GM12865 (cell line): Measurements from ENCODE around the gene SHROOM1.

ENCODE experiments used
- DNase-seq: peaks from one replicate; pipeline ENCODE4 v3.0.0; 2010; ENCODE audit warnings: low read depth
- H3K4me3 ChIP-seq: 2 replicates; pipeline ENCODE4 v1.5.1; 2011; ENCODE audit warnings: mild to moderate bottlenecking, low read depth, low read length, control low read depth
- TF ChIP-seq, protein P1 (sequence below): IDR thresholded peaks from 2 replicates; pipeline ENCODE4 v1.5.1; 2011; ENCODE audit warnings: low read length, control low read depth, low read depth, inconsistent platforms; ENCODE audit not compliant: insufficient read depth; ENCODE audit errors: missing control alignments

The SHROOM1 gene

DNA sequence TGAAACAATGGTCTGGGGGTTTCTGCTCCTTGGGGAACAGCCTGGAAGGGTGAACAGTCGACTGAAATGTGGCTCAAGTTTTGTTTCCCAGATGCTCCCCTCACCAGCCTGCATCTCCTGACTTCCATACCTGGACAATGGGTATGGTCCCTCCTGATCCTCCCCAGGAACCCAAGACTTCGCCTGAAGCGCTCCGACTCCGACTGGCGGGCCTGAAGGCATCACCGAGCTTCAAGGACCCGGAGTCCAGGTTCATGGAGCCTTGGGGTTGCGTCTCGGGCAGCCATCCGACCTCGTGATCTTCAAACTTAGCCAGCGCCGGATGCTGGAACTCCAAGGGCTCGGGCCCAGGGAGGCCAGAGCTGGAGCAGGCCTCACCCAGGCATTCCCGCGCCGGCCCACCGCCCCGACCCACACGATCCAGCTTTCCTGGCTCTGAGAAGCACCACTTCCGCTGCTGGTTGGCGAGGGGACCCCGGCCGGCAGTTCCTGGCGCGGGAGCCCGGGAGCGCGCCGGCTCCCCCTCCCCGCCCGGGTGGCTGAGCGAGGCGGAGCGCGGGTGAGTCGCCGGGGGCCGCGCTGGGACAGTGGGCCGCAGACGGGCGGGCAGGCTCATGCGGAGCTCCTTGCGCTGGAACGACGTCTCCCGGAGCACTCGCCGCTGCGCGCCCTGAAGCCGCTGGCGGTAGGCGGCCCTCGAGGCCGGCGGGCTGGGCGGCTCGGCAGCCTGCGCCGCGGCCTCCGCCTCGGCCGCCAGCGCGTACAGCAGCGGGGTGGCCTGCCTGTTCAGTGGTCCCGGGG, 5.2 kb downstream of the SHROOM1 start:
- H3K4me3 ChIP-seq, result no peak overlapping the region
- TF ChIP-seq, protein P1, sequence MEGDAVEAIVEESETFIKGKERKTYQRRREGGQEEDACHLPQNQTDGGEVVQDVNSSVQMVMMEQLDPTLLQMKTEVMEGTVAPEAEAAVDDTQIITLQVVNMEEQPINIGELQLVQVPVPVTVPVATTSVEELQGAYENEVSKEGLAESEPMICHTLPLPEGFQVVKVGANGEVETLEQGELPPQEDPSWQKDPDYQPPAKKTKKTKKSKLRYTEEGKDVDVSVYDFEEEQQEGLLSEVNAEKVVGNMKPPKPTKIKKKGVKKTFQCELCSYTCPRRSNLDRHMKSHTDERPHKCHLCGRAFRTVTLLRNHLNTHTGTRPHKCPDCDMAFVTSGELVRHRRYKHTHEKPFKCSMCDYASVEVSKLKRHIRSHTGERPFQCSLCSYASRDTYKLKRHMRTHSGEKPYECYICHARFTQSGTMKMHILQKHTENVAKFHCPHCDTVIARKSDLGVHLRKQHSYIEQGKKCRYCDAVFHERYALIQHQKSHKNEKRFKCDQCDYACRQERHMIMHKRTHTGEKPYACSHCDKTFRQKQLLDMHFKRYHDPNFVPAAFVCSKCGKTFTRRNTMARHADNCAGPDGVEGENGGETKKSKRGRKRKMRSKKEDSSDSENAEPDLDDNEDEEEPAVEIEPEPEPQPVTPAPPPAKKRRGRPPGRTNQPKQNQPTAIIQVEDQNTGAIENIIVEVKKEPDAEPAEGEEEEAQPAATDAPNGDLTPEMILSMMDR, result no peak
- no peak for DNase-seq

DNA sequence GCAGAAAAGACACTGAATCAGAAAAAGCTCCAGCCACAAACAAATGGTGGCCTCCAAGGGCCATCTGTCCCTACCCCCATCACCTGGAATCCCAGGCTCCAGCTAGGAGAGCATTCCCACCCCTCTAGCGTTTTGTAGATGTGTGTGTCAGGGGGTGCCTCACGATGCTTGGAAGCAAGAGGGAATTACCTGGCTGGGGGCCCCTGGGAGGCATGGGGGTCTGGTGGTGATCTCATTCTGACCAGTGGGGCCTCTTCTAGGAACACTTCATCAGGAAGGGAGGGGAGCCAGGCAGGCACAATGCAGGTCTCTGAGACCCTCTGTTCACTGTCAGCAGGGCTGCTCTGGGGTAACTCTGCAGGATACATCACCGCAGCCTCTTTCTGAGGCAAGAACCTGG, 6.0 kb downstream of the SHROOM1 start:
- TF ChIP-seq, protein P1, result no peak
- DNase-seq, result no peak
- no peak overlapping the region for H3K4me3 ChIP-seq

DNA sequence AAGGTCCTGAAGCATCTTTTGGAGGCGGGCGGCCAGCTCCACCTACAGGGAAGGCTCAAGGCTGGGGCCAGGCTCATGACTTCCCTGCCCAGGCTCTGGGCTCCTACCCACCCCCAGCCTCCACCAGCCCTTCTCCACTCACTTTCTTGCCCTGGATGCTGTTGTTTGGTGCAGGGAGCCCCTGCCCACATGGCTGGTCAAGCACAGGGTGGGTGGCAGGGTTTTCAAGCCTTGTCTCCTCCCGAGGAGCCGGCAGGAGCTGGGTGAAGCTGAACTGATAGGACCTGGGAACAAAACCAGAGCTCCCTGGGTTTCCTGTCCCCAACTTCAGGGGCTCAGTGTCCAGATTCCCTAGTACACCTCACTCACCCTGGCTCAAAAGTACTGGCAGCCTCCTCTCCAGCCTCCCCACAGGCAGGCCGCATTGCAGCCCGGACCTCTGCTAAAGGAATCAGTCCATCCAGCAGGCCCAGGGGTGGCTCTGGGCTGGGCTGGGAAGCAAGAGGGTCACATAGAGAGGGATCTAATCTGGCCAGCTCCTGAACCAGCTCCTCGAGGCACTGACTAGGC, 6.9 kb downstream of the SHROOM1 start:
- H3K4me3 ChIP-seq, result peak overlapping the region; percentile 33; the same call in 1 of the 2 replicates
- TF ChIP-seq, protein P1, result peak; percentile 9
- no peak for DNase-seq

DNA sequence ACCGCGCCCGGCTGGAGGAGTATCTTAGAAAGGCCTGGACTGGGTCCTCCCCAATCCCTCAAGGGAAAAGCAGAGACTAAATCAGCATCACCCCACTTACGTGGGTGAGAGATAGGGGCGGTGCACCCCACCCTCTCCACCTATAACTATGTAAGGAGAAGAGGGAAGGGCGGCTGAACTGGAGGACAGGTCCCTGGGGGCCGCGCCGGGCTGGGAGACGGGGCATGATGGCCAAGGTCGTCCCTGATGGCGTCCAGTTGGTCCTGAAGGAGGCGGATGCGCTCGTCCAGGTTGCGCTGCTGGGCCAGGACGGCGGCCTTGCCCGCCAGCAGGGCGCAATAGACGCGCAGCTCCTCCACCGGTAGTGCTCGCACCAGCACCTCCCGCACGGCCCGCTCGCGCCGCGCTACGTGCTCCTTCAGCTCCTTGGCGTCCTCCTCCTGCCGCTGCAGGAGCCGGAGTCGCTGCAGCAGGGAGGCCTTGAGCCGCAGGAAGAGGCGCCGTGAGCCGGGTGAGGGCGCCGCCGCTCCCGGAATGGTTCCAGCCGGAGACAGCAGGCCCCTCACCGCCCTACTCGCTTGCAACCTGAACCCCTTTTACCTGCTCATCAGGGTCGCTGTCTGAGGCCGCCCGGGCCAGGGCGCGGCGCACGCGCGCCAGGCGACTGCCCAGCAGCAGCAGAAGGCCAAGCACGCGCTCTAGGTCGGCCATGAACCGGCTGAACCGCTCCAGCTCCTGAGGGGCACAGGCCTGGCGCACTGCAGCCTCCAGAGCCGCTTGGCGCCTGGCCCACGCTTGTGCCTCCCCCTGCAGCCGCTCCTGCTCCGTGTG, 7.6 kb downstream of the SHROOM1 start:
- DNase-seq, result peak; percentile 55
- peak overlapping the region; percentile 33 for H3K4me3 ChIP-seq
- TF ChIP-seq, protein P1, result no peak

DNA sequence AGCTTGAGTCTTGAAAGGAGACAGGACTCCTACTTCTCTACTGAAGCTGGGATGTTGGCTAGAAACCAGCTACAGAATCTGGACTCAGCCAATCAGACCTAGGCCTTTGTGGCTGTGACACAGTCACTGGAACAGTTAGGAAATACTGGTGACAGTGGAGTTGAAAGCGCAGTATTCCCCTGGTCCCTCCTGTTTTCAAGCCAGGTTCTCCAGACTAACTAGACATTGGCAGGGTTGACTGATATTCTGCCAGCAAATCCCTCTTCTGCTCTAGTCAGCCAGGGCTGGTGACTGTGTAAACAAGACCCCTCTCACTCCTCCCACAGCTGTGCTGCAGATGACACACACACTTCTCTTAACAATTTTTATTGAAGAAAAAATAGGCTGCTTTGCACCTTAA, 8.7 kb downstream of the SHROOM1 start:
- TF ChIP-seq, protein P1, result no peak
- H3K4me3 ChIP-seq, result no peak overlapping the region
- no peak for DNase-seq

DNA sequence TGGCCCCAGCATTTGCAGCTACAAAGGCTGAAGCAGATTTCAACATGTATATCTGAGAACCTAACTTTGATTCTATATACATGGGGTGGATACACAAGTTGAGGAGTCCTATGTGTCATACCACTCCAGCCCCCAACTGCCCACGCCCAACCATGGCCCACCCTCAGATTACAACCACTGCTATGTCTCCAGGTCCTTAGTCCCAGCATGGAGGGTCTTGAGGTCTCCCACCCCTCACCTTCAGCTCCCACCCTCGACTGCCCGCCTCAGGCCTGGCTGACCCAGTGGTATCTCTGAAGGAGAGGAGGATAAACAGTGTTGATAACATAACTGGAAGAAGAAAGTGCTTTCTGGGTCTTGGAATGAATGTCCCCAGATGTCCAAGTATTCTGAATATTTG, 9.1 kb downstream of the SHROOM1 start:
- DNase-seq, result no peak
- TF ChIP-seq, protein P1, result no peak
- no peak overlapping the region for H3K4me3 ChIP-seq
